HG03571 (cell line): ENCODE results near the gene CEP19.

Source experiments
- ATAC-seq: cut with Tn5 transposase; IDR thresholded peaks from one replicate; pipeline ENCODE4 v1.9.1; 2021; ENCODE audit not compliant: unreplicated experiment

The CEP19 gene

GRCh38 chr3:196667056-196667825, 44.8 kb downstream of the CEP19 start:
- no peak for ATAC-seq

GRCh38 chr3:196666001-196666867, 45.8 kb downstream of the CEP19 start:
- no peak for ATAC-seq

GRCh38 chr3:196662711-196663571, 49.1 kb downstream of the CEP19 start:
- no peak for ATAC-seq

- ATAC-seq: no peak
Observed at GRCh38 chr3:196662033-196662432, 50.0 kb downstream of the CEP19 start.

- no peak for ATAC-seq
Observed at GRCh38 chr3:196661400-196661799, 50.6 kb downstream of the CEP19 start.

- ATAC-seq: no peak
Observed at GRCh38 chr3:196660381-196661166, 51.5 kb downstream of the CEP19 start.

- no peak for ATAC-seq
Observed at GRCh38 chr3:196659901-196660351, 52.1 kb downstream of the CEP19 start.
